Fibroblast of skin of right biceps (primary cell): Measurements from ENCODE around the gene OR2K2.
"Not testable (repeated sequence)": the region's sequence is repeated elsewhere in the genome, so short reads cannot be mapped to it uniquely, and the experiment has no call there.

ENCODE experiments used
- DNase-seq: peaks from one replicate; pipeline ENCODE4 v3.0.0-alpha.2; 2013

The OR2K2 gene, protein sequence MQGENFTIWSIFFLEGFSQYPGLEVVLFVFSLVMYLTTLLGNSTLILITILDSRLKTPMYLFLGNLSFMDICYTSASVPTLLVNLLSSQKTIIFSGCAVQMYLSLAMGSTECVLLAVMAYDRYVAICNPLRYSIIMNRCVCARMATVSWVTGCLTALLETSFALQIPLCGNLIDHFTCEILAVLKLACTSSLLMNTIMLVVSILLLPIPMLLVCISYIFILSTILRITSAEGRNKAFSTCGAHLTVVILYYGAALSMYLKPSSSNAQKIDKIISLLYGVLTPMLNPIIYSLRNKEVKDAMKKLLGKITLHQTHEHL

DNA sequence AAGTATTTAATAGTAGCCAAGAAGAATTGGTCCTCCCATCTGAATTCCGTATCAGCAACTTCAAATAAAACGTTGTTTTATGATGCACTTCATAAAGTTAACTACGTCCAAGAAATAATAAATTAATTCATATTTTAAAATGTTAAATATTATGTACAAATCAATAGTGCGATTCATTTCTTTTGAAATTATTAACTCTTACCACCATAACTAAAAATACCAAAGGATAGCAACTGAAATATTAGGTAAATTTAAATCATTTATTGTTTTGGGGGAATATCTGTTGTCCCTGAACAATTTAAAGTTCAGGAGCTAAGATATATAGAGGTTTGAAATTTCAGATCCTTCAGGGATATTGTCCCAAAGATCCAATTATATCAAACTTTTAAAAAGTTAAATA is at the start of gene OR2K2:
Gene OR2K2 (minus strand): TSS at position 101 of the 400 bp plus-strand sequence. CDS start 1,791 bp downstream, outside the sequence.
- no peak for DNase-seq

DNA sequence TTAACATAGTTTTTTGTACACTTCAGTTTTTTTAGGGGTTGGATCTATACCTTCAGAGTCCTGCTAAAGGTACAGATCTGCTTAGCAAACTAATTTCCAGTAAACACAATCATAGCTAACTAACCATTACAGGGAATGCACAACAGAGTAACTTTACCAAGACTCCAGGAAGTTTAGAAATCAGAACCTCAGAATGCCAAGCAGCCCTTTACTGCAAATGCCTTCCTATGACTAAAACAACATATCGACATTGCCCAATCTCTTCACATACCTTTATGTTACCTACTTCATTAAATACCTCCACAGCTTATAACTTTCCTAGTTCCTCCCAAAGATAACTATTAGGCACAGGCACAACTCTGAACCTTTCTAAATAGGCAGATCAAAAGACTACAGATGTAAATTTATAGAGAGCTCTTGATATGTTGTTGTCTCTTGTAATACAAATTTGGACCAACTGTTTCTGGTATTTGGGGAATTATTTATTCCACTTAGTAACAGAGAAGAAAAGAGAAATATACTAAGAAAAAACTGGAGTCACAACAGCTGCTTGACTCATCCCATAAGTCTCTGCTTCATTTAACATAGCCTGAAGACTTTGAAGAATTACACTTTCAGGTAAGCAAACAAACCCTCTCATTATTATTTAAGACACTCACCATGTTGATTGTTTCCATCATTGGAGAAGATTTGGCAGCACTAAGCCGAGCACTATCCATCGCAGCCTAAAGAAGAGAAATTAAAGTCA is 46.0 kb upstream of the OR2K2 start:
- DNase-seq: no peak

DNA sequence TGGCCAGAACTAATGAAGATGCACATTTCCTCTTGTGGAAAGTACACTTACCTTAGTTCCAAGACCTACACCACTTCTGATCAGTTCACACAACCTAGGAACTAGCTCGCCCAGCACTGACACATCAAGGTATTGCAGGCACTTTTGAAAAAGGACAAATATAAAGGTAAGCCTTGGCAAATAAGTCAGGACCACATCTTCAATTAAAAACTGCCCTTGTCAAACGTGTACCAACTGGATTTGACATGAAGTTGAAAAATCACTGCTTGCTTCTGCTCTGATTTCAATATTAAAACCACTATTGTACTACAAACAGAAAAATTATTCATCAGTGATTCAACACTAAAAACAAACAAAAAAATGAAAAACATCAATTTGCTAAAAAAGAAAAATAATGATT is 45.0 kb upstream of the OR2K2 start:
- no peak for DNase-seq

DNA sequence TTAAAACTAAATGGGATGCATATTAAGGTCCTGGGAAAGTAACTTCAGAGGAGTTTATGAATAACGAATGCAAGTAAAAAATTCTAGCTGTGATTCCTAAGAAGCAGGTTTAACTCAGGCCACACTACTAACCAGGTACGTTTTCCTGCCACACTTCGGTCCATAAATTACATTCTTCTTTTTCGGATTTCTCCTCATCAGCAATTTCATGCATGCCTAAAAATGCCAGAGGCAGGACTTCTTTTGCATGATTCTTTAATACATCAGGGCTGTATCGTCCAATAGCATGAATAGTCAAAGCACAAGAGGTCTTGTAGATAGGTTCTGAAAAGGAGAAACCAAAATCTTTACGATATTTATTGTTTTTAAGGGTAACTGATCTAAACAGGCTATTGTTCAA is 42.3 kb upstream of the OR2K2 start:
- DNase-seq: no peak

DNA sequence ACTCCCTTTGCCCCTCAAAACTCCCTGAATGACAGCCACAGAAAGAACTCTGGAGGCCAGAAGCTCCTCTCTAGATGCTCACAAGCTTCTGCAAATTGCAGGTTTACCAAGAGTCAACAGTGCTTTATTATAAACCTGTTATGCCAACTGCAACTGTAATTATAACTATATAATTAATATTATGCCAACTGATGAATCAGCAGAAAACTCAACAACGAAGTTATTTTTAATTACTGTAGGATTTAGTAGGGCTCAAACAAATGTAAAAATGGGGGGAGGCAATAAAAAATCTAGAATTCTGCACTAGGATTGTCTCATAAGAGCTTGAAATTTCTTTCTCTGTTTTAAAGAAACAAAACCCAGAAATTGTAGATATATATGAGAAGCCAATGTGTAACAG is 37.0 kb upstream of the OR2K2 start:
- DNase-seq: no peak

DNA sequence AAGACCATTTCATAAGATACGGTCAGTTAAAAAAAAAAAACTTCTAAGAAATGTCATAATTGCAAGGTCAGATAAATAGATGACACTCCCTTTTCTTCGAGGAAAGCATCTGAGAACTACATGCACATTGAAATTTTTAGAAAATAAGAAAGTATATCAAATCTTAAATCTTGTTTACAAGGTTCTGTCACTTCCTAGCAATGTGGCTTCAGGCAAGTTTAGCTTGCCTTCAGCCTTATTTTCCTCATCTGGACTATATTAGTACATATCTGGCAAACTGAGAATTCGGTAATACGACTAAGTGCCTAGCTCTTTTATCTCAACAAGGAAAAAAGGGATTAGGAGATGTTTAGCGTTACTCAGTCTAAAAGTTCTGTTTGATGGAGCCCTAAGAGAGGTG is 32.5 kb upstream of the OR2K2 start:
- DNase-seq: no peak

DNA sequence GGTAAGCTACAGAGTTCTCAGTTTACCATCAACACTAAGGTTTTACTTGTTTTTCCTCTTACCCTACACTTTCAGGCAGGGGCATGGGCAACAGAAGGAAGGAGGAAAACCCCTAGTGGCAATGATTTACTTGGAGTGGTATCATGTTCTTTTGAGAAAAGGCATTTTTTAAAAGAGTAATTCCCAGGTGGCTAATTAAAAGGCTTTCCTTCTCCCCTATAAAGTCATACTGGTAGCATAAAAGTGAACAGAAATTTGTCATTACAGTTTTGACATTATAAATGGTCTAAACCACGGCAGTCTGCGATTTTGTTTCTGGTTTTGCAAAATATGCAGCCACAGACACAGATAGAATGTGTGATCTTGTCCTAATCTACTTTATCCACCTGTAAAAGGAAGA is 30.9 kb upstream of the OR2K2 start:
- DNase-seq: no peak

DNA sequence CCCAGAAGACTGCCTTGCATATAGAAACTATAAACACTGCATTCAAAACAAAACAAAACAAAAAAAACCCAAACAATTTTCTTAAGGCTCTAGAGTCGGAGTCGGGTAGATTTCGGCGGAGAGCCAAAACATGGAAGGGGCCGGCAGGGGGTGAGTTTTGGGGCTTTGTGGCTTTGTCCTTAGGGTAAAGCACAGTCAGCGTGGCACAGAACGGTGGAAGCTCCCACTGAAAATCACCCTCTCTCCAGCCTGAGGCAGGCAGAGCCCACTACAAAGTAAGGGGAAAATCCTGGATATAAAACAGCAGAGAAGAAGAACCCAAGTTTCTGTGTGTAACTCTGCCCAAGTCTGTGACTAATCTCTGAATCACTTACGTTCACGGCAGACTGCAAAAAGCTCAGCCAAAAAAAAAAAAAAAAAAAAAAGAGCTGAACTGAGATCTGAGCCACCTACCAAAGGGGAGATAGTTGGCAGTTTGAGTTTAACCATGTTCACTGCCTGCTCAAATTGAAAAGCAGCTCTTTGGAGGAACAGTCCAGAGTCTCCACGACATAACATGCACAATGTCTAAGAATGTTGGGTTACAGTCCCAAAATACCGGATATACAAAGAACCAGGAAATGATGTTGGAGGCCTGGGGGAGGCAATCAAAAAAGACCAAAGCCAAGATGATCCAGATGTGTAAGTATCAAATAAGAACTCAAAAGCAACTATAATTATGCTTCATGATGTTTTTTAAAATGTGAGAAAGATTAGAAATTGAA is 26.6 kb upstream of the OR2K2 start:
- peak; percentile 91 for DNase-seq

DNA sequence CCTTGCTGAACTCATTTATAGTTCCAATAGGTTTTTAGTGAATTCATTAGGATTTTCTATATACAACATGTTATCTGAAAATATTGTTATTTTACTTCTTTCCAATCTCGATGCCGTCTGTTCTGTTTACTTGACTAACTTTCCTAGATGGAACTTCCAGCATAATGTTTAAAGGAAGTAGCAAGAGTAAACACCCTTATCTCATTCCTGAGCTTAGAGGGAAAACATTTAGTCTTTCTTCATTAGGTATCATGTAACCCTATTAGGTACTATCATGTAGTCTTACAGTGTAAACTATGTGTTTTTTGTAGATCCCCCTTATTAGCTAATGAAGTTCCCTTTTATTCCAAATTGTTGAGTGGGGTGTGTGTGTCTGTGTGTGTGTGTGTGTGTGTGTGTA is 22.5 kb upstream of the OR2K2 start:
- DNase-seq: no peak

DNA sequence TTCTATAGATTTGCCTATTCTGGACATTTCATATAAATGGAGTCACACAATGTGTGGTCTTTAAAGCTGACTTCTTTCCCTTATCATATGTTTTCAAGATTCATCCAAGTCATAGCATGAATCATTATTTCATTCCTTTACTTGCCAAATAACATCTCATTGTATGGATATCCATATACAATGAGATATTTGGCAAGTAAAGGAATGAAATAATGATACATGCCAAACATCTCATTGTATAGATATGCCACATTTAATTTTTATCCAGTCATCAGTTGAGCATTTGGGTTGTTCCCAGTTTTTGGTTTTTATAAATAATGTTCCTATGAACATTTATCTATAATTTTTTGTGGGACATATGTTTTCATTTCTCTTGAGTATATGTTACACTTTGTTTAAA is 20.5 kb upstream of the OR2K2 start:
- DNase-seq: peak; percentile 82

DNA sequence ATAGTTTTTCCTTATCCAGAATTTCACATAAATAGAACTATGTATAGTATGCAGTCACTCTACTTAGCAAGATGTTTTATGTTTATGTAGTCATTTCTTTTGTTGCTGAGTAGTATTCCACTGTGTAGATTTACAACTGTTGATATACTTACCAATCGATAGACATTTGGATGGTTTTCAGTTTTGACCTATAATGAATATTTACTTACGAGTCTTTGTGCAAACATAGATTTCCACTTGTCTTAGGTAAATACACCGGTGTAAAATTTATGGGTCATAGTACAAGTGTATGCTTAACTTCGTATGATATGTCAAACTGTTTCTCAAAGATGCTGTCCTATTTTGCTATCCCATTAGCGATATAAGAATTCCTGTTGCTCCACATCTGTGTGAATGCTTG is 19.7 kb upstream of the OR2K2 start:
- DNase-seq: no peak

DNA sequence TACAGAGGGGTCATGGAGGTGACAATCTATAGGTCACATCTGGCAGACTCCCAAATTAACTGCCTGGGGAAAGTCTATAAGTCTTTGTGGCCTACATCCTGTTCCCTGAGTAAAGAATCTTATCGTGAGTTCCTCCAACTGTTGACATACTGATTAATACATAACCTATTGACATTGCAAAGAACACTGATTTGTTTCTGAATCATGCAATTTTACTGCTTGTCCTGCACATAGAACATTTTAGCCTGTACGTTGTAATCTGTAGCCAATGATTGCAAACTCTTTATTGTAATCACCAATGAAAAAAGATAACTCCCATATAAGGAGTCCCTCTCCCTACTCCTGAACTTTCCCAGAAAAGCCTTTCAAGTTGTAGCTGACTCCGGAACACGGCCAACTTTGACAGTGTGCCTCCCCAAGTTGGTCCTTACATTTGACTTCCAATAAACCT is 18.8 kb upstream of the OR2K2 start:
- peak; percentile 64 for DNase-seq

DNA sequence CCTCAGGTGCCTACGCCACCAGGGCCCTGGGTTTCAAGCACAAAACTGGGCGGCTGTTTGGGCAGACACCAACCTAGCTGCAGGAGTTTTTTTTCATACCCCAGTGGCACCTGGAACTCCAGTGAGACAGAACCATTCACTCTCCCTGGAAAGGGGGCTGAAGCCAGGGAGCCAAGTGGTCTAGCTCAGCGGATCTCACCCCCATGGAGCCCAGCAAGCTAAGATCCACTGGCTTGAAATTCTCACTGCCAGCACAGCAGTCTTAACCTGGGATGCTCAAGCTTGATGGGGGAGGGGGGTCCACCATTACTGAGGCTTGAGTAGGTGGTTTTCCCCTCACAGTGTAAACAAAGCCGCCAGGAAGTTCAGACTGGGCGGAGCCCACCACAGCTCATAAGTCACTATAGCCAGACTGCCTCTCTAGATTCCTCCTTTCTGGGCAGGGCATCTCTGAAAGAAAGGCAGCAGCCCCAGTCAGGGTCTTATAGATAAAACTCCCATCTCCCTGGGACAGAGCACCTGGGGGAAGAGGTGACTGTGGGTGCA is 4.4 kb upstream of the OR2K2 start:
- peak; percentile 9 for DNase-seq

DNA sequence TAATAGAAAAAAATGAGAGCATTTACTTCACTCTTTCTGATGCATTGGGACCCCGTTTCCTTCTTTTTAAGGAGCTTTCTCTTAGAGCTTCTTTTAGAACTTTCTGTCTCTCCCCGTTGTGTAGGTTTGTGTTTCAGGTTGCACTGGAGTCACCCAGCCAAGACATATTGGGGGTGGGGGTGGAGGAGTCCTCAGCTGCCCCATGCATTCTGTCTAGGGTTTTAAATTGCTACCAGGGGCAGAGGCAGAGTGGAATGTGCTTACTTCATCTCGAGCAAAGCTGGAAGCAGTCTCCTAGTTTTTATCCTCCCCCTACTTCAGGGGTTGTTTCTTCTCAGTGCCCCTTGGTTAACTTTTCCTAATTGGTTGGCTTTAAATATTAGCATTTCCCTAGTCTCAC is 9.4 kb downstream of the OR2K2 start:
- DNase-seq: no peak

DNA sequence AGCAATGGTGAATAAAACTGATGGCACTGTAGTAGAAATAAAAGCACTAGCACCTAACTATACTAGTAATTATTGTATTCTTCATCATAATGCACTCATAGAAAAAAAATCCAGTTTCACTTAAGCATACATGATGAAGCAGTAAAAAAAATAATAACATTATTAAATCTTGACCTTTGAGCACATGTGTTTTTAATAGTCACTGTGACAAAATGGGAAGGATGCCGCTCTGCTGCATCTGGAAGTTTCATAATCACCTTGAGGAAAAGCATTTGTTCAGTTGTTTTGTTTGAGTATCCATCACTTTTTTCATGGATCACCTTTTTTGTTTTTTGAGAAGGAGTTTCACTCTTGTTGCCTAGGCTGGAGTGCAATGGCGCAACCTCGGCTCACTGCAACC is 13.2 kb downstream of the OR2K2 start:
- peak; percentile 15 for DNase-seq

DNA sequence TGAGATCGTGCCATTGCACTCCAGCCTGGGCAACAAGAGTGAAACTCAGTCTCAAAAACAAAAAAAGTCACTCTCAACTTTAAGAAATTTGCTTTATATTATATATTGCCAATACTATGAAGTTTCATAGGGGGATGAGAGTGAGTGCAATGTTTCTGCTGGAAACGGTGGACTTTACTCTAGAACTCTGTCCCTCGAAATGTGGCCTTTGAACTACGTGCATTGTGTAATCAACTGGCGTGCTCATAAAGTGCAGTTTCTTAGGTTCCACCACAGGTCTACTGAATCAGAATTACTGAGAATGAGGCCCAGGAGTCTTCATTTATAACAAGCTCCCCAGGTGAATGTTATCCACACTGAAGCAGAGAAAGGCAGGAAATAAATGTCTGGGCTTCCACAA is 24.1 kb downstream of the OR2K2 start:
- no peak for DNase-seq

DNA sequence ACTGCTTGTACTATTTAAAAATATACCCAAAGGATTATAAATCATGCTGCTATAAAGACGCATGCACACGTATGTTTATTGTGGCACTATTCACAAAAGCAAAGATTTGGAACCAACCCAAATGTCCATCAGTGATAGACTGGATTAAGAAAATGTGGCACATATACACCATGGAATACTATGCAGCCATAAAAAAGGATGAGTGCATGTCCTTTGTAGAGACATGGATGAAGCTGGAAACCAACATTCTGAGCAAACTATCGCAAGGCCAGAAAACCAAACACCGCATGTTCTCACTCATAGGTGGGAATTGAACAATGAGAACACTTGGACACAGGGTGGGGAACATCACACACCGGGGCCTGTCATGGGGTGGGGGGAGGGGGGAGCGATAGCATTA is 26.0 kb downstream of the OR2K2 start:
- DNase-seq: not testable (repeated sequence)

DNA sequence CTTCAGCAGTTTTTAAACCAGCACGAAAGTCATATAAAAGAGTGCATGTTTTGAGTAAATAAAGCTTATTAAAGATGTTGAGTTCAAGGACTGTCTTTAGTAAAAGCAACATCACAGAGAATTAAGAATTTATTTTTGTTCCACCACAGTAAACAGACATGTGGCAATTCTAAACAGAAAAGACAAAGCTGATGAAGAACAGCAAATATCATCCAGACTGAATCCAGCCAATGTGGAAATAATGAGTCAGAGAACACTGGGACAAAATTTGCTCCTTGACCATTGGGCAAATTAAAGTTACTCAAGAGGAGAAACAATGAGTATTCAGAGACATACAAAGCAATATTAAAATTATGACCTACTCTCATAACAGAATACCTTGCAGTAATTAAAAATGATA is 28.8 kb downstream of the OR2K2 start:
- peak; percentile 31 for DNase-seq

DNA sequence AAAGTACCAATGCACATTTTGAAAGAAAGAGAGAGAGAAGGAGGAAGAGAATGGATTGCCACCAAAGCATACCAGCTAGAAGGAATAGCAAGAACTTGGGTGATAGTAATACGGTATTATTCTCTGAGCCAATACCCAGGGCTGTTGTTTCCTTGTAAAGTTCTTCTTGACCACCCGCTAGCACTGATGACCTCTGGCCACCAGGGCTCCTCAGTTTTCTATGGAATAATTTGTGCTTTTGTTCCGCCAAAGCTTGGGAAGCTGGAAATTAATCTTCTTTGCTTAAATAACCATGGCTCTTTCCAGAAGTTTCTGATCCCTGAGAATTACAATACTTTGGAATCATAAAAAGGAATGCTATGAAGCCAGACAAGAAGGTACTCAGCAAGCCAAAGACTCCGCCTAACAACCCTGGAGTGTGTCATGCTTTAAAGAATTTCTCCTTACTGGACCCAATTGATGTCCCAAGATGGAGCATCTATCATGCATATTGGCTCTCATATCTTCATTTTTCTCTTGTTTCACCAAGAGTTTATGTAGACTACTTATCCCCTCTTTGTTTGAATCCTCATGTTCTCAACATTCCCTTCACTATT is 29.8 kb downstream of the OR2K2 start:
- DNase-seq: no peak

DNA sequence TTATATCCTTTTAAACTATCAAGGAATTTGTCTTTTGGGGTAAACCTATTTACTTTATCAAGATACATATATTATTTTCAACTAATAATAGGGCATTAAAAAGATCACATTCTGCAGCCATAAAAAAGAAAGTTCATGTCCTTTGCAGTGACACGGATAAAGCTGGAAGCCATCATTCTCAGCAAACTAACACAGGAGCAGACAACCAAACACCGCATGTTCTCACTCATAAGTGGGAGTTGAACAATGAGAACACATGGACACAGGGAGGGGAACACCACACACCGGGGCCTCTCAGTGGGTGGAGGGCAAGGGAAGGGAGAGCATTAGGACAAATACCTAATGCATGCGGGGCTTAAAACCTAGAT is 30.4 kb downstream of the OR2K2 start:
- not testable (repeated sequence) for DNase-seq

DNA sequence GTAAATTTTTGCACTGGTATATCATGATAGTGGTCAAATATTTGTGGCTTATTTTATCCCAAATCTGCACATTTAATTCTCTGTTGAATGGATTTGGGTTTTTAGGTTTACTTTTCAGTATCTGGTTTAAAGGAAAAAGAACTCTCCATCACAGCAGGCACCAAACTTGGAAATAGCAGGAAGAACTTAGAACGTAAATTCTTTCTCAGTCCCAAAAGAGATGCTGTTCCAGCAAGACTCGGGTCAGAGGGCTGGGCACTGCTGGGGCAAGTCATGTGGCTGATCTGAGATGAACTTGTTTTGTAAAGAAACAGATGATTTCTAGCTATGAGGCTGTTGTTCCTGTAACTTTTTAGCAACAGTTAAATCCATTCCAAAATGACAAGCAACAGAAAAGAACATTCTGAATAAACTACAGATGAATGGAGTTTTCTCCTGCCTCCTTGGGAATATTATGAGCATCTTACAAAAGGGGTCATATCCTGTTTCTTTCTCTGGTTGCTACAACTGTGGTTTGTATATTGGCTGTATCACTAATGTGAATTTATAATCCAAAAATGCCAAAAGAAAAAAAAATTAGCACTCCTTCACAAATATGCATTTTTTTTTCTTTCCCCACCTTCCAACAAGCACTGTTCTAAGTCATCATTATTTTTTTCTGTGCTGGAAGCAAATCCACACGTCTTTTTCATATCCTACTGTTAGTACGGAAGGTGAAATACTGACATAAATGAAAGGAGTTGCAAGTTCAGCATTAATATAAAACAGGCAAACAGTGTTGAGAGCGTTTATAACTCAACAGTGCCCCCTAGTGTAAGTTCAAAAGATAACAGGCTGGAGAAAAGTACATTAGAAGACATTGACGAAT is 31.1 kb downstream of the OR2K2 start:
- DNase-seq: peak; percentile 73

DNA sequence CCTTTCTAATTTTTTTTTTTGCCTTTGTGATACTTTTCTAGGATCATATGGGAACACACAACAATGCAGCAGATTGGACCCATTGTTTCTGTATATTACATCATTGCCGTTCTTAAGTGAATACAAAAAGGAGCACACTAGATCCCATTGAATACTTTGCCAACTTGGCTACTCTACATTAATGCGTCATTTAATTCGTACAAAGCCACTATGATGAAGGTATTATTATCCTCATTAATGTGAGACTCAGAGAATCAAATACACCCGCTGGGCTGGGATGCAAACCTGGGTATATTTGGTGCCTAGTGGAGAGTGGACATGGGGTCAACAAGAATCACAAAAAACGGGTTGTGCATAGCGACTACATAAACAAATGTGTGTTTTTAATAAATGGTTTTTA is 31.9 kb downstream of the OR2K2 start:
- DNase-seq: no peak
